Motor neuron (in vitro differentiated cells): Measurements from ENCODE around the gene PRCP. TPM values are rescaled to one million over a fixed set of nuclear protein-coding genes. Genes with fewer than 3 reads are reported as not detected.

Experiments
- ATAC-seq, 8 experiments: fragments of 200-7000 bp; cut with Tn5 transposase; replicated peaks in 6 of 8; 2 replicates each; pipeline ENCODE4 v1.8.0; 2021; ENCODE audit warnings: mild to moderate bottlenecking in 8 of 8, moderate library complexity in 8 of 8
- H3K27ac ChIP-seq, 2 donors: fragments of 250-450 bp; sonication (Bioruptor Pico); 2 replicates each; pipeline ENCODE4 v1.9.0; 2021; ENCODE audit warnings: antibody characterized with exemption in 2 of 2, mild to moderate bottlenecking in 2 of 2, moderate library complexity in 1 of 2
- H3K4me1 ChIP-seq, 2 donors: fragments of 250-450 bp; sonication (Bioruptor Pico); replicated peaks in 1 of 2; 2 replicates each; pipeline ENCODE4 v1.6.1; 2021; ENCODE audit warnings: antibody characterized with exemption in 2 of 2, mild to moderate bottlenecking in 2 of 2, moderate library complexity in 1 of 2
- H3K4me3 ChIP-seq, 5 donors: fragments of 250-450 bp; sonication (Bioruptor Pico); 2 replicates each; pipeline ENCODE4 v1.9.0; 2021; ENCODE audit warnings: antibody characterized with exemption in 5 of 5, mild to moderate bottlenecking in 5 of 5, moderate library complexity in 4 of 5
- WGBS, 10 experiments: fragments of 450-650 bp; shearing (Covaris generic); methylation state at CpG; one replicate each; pipeline ENCODE4 v1.0.0; 2022; 5-methylcytosine and 5-hydroxymethylcytosine counted together
- in situ Hi-C, 9 experiments: fragments of 400-800 bp; cut with MboI; loops; one replicate each; pipeline ENCODE4 v1.15.0; 2021; ENCODE audit warnings: low sequenced_read_pairs in 9 of 9, low pct_unique_long_range_greater_than_20kb in 2 of 9; ENCODE audit not compliant: unreplicated experiment in 9 of 9
- total RNA-seq, 8 experiments: library from RNA; unstranded; fragments of 300-600 nt; gene quantifications; 2 replicates each; pipeline versions ENCODE4 v1.2.3 to v1.2.4, GENCODE V29; 2022

PRCP gene
- total RNA-seq, 8 experiments from 2014 or later = 19.6 to 118 (median 27.8) TPM

DNA sequence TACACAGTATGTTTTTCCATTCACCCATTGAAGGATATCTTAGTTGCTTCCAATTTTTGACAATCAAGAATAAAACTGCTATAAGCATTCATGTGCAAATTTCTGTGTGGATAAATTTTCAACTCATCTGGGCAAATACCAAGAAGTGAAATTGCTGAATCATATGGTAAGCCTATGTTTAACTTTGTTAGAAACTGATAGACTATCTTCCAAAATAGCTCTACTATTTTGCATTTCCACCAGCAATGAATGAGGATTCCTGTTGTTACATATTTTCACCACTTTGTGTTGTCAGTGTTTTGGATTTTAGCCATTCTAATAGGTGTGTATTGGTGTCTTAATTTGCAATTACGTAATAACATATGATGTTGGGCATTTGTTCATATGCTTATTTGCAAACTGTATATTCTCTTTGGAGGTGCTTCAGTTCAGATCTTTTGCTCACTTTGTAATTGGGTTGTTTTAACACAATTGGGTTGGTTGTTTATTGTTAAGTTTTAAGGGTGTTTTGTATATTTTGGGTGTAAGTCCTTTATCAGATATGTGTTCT lies 117.3 kb downstream of the PRCP start:
- no peak for ATAC-seq
- in situ Hi-C loops = no loop called here
- WGBS, 10 experiments = 0 to 100% (median 80%) methylated on average over 1 of the region's 1 CpG; no CpG with 5 or more reads in 3 of the 10 experiments
- no peak overlapping the region for H3K27ac ChIP-seq
- no peak overlapping the region for H3K4me3 ChIP-seq
- H3K4me1 ChIP-seq = peaks cover 0 to 6% of the 10 kb centered on the region in 2 donors

DNA sequence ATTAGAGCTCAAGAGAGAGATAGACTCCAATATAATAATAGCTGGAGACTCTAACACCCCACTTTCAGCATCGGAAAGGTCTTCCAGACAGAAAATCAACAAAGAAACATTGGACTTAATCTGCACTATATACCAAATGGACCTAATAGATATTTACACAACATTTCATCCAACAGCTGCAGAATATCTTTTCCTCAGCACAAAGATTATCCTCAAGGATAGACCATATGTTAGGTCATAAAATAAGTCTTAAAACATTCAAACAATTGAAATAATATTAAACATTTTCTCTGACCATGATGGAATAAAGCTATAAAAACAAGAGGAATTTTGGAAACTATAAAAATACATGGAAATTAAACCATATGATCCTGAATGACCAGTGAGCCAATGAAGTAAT lies 121.5 kb downstream of the PRCP start:
- Histone ChIP-seq H3K27ac (no peak overlapping the region), H3K4me3 (no peak overlapping the region), H3K4me1 (no peaks in the 10 kb centered on the region)
- ATAC-seq = no peak
- 17 to 100% (median 85%) methylated on average over 1 of the region's 1 CpG; no CpG with 5 or more reads in 3 of the 10 experiments for WGBS, 10 experiments
- in situ Hi-C loops = no loop called here

DNA sequence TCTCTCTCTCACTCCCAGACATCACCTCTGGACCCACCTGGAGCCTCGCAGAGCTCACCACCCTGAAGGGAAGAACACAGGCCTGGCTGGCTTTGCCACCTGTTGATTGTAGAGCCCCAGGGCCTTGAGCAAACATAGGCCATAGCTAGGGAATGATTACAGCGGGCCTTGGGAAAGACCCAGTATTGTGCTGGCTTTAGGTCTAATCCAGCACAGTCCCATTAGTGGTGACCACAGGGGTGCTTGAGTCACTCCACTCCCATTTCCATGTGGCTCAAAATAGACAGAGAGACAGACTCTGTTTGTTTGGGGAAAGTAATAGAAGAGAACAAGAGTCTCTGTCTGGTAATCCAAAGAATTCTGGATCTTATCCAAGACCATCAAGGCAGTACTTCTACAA lies 123.9 kb downstream of the PRCP start:
- 20 to 100% (median 100%) methylated on average over 1 of the region's 2 CpGs; no CpG with 5 or more reads in 6 of the 10 experiments for WGBS, 10 experiments
- in situ Hi-C loops = no loop called here
- H3K4me1 ChIP-seq = no peaks in the 10 kb centered on the region
- H3K4me3 ChIP-seq = no peak overlapping the region
- no peak for ATAC-seq
- no peak overlapping the region for H3K27ac ChIP-seq

DNA sequence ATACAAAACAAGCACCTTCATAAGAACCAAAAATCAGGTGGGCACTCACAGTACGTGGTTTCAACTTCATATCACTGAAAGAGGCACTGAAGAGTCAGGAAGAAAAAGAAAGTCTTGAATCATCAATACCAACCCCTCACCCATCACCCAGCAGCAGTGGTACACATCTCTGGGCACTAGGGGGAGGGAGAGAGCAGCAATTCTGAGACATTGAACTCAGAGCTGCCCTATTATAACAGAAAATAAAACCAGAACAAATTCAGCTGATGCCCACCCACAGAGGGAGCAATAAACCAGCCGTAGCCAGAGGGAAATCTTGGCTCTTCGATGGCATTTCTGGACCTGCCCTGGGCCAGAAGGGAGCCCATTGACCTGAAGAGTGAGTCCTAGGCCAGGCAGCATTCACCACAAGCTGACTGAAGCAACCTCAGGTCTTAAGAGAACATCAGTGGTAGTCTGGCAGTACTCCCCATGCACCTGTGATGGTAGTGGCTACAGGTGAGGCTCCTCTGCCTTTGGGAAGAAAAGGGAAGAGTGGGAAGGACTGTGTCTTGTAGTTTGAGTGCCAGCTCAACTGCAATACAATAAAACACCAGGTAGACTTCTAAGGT lies 124.4 kb downstream of the PRCP start:
- Histone ChIP-seq H3K4me3 (no peak overlapping the region), H3K4me1 (no peaks in the 10 kb centered on the region), H3K27ac (no peak overlapping the region)
- in situ Hi-C loops = no loop called here
- WGBS, 10 experiments = 0 to 78% (median 50%) methylated on average over 1 to 2 of the region's 3 CpGs; no CpG with 5 or more reads in 5 of the 10 experiments
- peak in 3 of 8 experiments; percentile 94 to 96 (median 95) for ATAC-seq

DNA sequence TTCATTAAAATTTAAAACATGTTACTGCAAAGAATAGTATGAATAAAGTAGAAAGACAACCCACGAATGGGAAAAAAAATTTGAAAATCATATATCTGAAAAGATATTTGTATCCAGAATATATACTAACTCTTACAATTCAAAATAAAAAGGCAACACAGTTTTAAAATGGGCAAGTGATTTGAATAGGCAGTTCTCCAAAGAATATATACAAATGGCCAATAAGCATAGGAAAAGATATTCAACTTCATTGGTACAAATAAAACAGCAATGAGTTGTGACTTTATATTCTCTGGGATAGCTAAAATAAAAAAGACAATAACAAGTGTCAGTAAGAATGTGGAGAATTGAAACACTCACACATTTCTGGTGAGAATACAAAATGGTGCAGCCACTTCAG lies 125.0 kb downstream of the PRCP start:
- in situ Hi-C loops = no loop called here
- ATAC-seq = no peak
- H3K4me1 ChIP-seq = no peaks in the 10 kb centered on the region
- 0 to 86% (median 61%) methylated on average over 1 of the region's 1 CpG for WGBS, 10 experiments
- no peak overlapping the region for H3K4me3 ChIP-seq
- H3K27ac ChIP-seq = no peak overlapping the region

Other genes with a start within 250 kb of the PRCP start
- 10 to 100 TPM in 1 of 8 experiments, 1 to 10 TPM in 4, under 1 TPM in 2, not detected in 1; 0.05 to 15.1 (median 2.8) TPM for gene FAM181B, start 166.6 kb downstream of the PRCP start, total RNA-seq
- 1 to 10 TPM in 3 of 8 experiments, under 1 TPM in 5; 0.23 to 9.4 (median 0.77) TPM for gene DDIAS, start 1.3 kb upstream of the PRCP start, total RNA-seq
- 10 to 100 TPM; 13.4 to 32.6 (median 19.7) TPM for gene RAB30, start 171.5 kb upstream of the PRCP start, total RNA-seq